Sigmoid colon (tissue), 7 donors: Measurements from ENCODE around the gene CRY1. TPM values are rescaled to one million over a fixed set of nuclear protein-coding genes. Genes with fewer than 3 reads are reported as not detected.
"Not testable (repeated sequence)": the region's sequence is repeated elsewhere in the genome, so short reads cannot be mapped to it uniquely, and the experiment has no call there.

ENCODE experiments used
- DNase-seq: peaks from one replicate; pipeline ENCODE4 v3.0.0-alpha.2; 2019
- H3K27ac ChIP-seq, 4 donors: fragments of 200-600 bp; sonication (generic); one replicate each; pipeline ENCODE4 v1.5.1; 2016 to 2019; ENCODE audit warnings: mild to moderate bottlenecking in 1 of 4
- H3K27me3 ChIP-seq, 3 donors: fragments of 200-600 bp; sonication (generic); one replicate each; pipeline ENCODE4 v1.5.1; 2019; ENCODE audit warnings: mild to moderate bottlenecking in 1 of 3
- H3K36me3 ChIP-seq, 4 donors: fragments of 200-600 bp; sonication (generic); one replicate each; pipeline ENCODE4 v1.5.1; 2016 to 2019
- H3K4me1 ChIP-seq, 4 donors: fragments of 200-600 bp; sonication (generic); one replicate each; pipeline ENCODE4 v1.5.1; 2017 to 2019
- H3K4me3 ChIP-seq, 4 donors: fragments of 200-600 bp; sonication (generic); one replicate each; pipeline ENCODE4 v1.5.1; 2017 to 2019; ENCODE audit warnings: mild to moderate bottlenecking in 2 of 4, moderate library complexity in 1 of 4
- H3K9me3 ChIP-seq, 4 donors: fragments of 200-600 bp in 3 of 4; sonication (generic) in 3 of 4; one replicate each; pipeline versions ENCODE4 v1.5.1 to v1.6.1; 2013 to 2019
- EP300 ChIP-seq, 4 donors: sonication (generic); formaldehyde crosslinking; IDR thresholded peaks; one replicate each; pipeline ENCODE4 v1.6.1; 2017; ENCODE audit warnings: antibody characterized with exemption in 4 of 4
- POLR2A ChIP-seq, 2 donors: fragments of 450-650 bp; IDR thresholded peaks; one replicate each; pipeline ENCODE4 v1.6.1; 2016; ENCODE audit warnings: antibody characterized with exemption in 2 of 2, mild to moderate bottlenecking in 2 of 2, moderate library complexity in 2 of 2
- POLR2AphosphoS5 ChIP-seq, 4 donors: sonication (generic); formaldehyde crosslinking; IDR thresholded peaks; one replicate each; pipeline ENCODE4 v1.6.1; 2017; ENCODE audit warnings: antibody characterized with exemption in 4 of 4
- WGBS, 2 donors: extraction: QIAGEN DNeasy Blood & Tissue Kit; methylation state at CpG; one replicate each; pipeline ENCODE4 v1.1.7; 2013; 5-methylcytosine and 5-hydroxymethylcytosine counted together
- intact Hi-C: fragments of 100-400 bp; cut with DNase I; formaldehyde crosslinking; loops from one replicate; pipeline ENCODE4 v1.15.1; 2023
- polyA plus RNA-seq, 3 donors: library from polyadenylated mRNA; stranded (reverse); fragments of 200-250 nt; gene quantifications; one replicate each; pipeline ENCODE4 v1.2.3, GENCODE V29; 2013
- total RNA-seq, 4 donors: library from RNA; depleted of rRNA; stranded (reverse); fragments of >200 nt; gene quantifications; one replicate each; pipeline ENCODE4 v1.1.0, GENCODE V29; 2016
- TF ChIP-seq, protein P1 (sequence below), 4 experiments: fragments of 450-650 bp in 3 of 4; fragments of 200-600 bp in 1 of 4; IDR thresholded peaks; one replicate each; pipeline ENCODE4 v1.5.1; 2016 to 2019; ENCODE audit warnings: antibody characterized with exemption in 4 of 4, mild to moderate bottlenecking in 3 of 4, moderate library complexity in 2 of 4
- donor health status: healthy with polysubstance abuse.
- donor health status: Bipolar disorder and iron deficiency.
- donor health status: healthy.

CRY1 gene
- total and polyA plus RNA-seq, 7 donors: 7.2 to 40.4 (median 20.3) TPM

DNA sequence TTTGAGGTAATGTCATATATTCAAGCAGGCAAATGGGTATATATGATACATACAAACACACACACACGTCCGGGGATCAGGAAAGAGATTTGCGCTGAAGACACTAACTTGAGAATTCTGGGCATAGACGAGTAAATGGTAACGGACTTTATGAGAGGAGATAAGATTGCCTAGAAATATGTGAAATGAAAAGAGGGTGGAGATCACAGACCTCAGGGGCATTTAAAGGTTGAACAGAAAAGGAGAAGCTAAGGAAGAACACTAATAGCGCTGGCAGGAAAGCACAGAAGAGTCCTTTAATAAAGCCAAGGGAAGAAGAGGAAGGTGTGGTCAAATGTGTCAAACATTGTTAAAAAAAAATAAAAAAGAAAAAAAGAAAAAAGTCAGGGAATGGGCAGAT is 13.1 kb downstream of the CRY1 start:
- H3K4me3 ChIP-seq: no peak overlapping the region
- no peaks in the 10 kb centered on the region for H3K27me3 ChIP-seq
- no peak for DNase-seq
- TF ChIP-seq, protein P1, sequence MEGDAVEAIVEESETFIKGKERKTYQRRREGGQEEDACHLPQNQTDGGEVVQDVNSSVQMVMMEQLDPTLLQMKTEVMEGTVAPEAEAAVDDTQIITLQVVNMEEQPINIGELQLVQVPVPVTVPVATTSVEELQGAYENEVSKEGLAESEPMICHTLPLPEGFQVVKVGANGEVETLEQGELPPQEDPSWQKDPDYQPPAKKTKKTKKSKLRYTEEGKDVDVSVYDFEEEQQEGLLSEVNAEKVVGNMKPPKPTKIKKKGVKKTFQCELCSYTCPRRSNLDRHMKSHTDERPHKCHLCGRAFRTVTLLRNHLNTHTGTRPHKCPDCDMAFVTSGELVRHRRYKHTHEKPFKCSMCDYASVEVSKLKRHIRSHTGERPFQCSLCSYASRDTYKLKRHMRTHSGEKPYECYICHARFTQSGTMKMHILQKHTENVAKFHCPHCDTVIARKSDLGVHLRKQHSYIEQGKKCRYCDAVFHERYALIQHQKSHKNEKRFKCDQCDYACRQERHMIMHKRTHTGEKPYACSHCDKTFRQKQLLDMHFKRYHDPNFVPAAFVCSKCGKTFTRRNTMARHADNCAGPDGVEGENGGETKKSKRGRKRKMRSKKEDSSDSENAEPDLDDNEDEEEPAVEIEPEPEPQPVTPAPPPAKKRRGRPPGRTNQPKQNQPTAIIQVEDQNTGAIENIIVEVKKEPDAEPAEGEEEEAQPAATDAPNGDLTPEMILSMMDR (IDR thresholded peaks at IDR 0.05): no peak
- H3K36me3 ChIP-seq: no peaks in the 10 kb centered on the region
- H3K4me1 ChIP-seq: peaks cover 0 to 19% (median 9%) of the 10 kb centered on the region in 4 donors
- WGBS, 2 donors: 84 to 85% methylated on average over 6 of the region's 6 CpGs
- no peak overlapping the region for H3K27ac ChIP-seq
- H3K9me3 ChIP-seq: no peaks in the 10 kb centered on the region
- intact Hi-C loops: no loop called here

DNA sequence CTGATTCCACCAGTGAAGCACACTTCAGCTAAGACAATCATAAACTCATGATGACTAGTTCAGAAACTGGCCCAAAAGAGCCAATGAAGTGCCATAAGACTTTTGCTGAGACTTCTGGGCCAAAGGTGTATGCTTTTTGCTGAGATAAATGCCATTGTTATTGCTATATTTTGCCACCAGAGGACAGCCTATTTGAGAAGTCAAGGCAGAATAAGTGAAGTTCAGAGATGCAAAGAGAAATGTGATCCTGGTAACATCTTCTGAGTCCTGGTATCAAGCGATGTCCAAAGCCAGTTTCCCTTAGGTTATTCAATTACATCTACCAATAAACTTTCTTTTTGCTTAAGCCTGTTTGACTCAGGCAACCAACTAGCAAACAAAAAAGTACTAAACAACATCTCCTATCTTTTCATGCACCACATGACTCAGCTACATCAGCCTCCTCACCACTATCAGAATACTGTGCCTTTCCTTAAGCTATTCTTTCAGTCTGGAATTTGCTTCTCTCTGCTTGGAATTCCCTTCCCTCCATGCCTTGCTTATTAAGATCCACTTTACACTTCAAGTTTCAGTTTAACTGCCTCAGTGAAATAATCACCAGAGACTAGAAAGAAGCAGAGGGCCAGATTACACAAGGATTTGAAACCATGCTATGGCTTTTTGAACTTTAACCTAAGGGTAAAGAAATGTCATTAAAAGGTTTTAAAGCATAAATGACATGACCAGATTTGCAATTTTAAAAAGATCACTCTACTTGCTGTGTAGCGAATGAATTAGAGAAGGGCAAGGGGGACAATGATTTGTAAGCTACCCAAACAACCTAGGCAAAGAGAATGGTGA is 14.0 kb downstream of the CRY1 start:
- WGBS, 2 donors: 90 to 98% methylated on average over 2 of the region's 2 CpGs
- intact Hi-C loops: no loop called here
- Histone ChIP-seq H3K9me3 (no peaks in the 10 kb centered on the region), H3K27ac (no peak overlapping the region), H3K4me1 (peaks cover 0 to 19% (median 9%) of the 10 kb centered on the region in 4 donors), H3K4me3 (no peak overlapping the region), H3K36me3 (no peaks in the 10 kb centered on the region), H3K27me3 (no peaks in the 10 kb centered on the region)
- no peak for DNase-seq
- TF ChIP-seq POLR2A (IDR thresholded peaks at IDR 0.05): no peak
- TF ChIP-seq, protein P1 (IDR thresholded peaks at IDR 0.05): peak in 1 of 4 experiments; percentile 9
- no peak for TF ChIP-seq EP300 (IDR thresholded peaks at IDR 0.05)

DNA sequence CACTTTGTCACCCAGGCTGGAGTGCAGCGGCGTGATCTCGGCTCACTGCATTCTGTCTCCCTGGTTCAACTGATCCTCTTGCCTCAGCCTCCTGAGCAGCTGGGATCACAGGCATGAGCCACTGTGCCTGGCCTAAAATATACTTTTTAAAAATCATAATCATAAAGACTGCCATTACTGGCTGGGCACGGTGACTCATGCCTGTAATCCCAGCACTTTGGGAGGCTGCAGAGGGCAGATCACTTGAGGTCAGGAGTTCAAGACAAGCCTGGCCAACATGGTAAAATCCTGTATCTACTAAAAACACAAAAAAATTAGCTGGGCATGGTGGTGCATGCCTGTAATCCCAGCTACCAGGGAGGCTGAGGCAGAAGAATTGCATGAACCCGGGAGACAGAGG is 20.1 kb downstream of the CRY1 start:
- H3K27me3 ChIP-seq, H3K4me3 ChIP-seq, H3K36me3 ChIP-seq, intact Hi-C loops, H3K9me3 ChIP-seq, H3K27ac ChIP-seq, DNase-seq: not testable (repeated sequence)
- H3K4me1 ChIP-seq: peaks cover 0 to 17% (median 0%) of the 10 kb centered on the region in 4 donors
- WGBS, 2 donors: 86 to 93% methylated on average over 5 of the region's 5 CpGs

DNA sequence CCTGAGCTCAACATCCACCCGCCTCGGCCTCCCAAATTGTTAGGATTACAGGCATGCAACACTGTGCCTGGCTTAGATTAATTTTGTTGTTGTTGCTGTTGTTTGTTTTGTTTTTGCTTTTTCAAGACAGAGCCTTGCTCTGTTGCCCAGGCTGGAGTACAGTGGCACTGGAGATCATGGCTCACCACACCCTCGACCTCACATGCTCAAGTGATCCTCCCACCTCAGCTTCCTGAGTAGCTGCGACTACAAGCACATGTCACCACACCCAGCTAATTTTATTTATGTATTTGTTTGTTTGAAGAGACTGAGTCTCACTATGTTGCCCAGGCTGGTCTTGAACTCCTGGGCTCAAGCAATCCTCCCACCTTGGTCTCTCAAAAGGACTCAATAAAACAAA is 26.7 kb downstream of the CRY1 start:
- WGBS, 2 donors: 86 to 89% methylated on average over 4 of the region's 4 CpGs
- Histone ChIP-seq H3K9me3 (no peaks in the 10 kb centered on the region), H3K27me3 (no peaks in the 10 kb centered on the region), H3K4me1 (peaks cover 0 to 10% (median 0%) of the 10 kb centered on the region in 4 donors), H3K36me3 (no peaks in the 10 kb centered on the region), H3K27ac (no peak overlapping the region), H3K4me3 (no peak overlapping the region)
- DNase-seq: no peak
- intact Hi-C loops: no loop called here
- no peak for TF ChIP-seq POLR2A (IDR thresholded peaks at IDR 0.05)
- TF ChIP-seq, protein P1 (IDR thresholded peaks at IDR 0.05): no peak
- no peak for TF ChIP-seq EP300 (IDR thresholded peaks at IDR 0.05)
- TF ChIP-seq POLR2AphosphoS5 (IDR thresholded peaks at IDR 0.05): no peak

DNA sequence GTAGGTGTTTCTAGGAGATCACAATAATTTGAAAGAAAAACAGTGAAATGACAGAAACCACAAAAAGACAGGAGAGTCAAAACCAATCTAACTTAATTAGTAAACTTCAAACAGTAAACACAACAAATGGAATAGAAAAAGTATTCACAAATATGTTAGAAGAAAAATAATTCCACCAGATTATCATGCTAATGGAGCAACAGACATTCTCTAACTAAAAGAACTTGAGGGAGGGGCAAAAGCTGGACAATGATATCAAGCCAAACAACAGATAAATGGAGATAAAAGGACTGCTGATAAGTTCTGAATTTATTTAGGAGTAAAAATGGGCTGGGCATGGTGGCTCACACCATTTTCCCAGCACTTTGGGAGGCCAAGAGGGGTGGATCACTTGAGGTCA is 28.7 kb downstream of the CRY1 start:
- intact Hi-C loops: no loop called here
- TF ChIP-seq POLR2A (IDR thresholded peaks at IDR 0.05) (no peak), EP300 (IDR thresholded peaks at IDR 0.05) (no peak), POLR2AphosphoS5 (IDR thresholded peaks at IDR 0.05) (no peak)
- TF ChIP-seq, protein P1 (IDR thresholded peaks at IDR 0.05): no peak
- no peak overlapping the region for H3K4me3 ChIP-seq

More for the DNA sequence above, 28.7 kb downstream of the CRY1 start:
- Histone ChIP-seq H3K27me3 (no peaks in the 10 kb centered on the region), H3K9me3 (no peaks in the 10 kb centered on the region), H3K4me1 (peaks cover 0 to 10% (median 0%) of the 10 kb centered on the region in 4 donors), H3K27ac (no peak overlapping the region), H3K36me3 (no peaks in the 10 kb centered on the region)
- no peak for DNase-seq
